Endothelial cell of umbilical vein (primary cell): Measurements from ENCODE around the gene RAD51B. TPM values are rescaled to one million over a fixed set of nuclear protein-coding genes. Genes with fewer than 3 reads are reported as not detected.

Source experiments
- BruUV-seq: library from RNA; stranded (reverse); fragments of 400-500 nt; replicated peaks from 2 replicates; lab custom pipeline; 2021; lab: Mats Ljungman, UMichigan
- CTCF ChIA-PET: fragments of 300-600, 350-600 bp; sonication (Branson Sonifier 250); formaldehyde crosslinking; loops from one replicate; lab custom pipeline; 2021; ENCODE audit warnings: antibody characterized with exemption, inconsistent platforms; lab: Charles Lee
- POLR2A ChIA-PET: fragments of 300-600, 350-600 bp; sonication (Branson Sonifier 250); formaldehyde crosslinking; loops from one replicate; lab custom pipeline; 2021; ENCODE audit warnings: antibody characterized with exemption, inconsistent platforms; lab: Charles Lee
- DNase-seq: peaks from one replicate; pipeline ENCODE4 v3.0.0-alpha.2; 2011; ENCODE audit warnings: low read depth, low spot score
- FAIRE-seq: peaks from 2 replicates; lab custom pipeline; 2011; peaks lifted over from hg19 to GRCh38; lab: Jason Lieb, UNC
- H2AFZ ChIP-seq: 2 replicates; pipeline ENCODE4 v1.6.0; 2012; ENCODE audit warnings: low read depth, low read length, control low read depth, inconsistent platforms
- H3K27ac ChIP-seq: 2 replicates; pipeline ENCODE4 v1.5.1; 2011; ENCODE audit warnings: low read depth, mild to moderate bottlenecking, control low read depth, low read length, moderate library complexity; ENCODE audit not compliant: insufficient read depth
- H3K27me3 ChIP-seq, 2 experiments: 2 replicates each; pipeline versions ENCODE4 v1.6.0 to v1.6.1; 2011; ENCODE audit warnings: low read length in 2 of 2, mixed read lengths in 1 of 2; ENCODE audit not compliant: control insufficient read depth in 2 of 2, insufficient read depth in 2 of 2
- H3K36me3 ChIP-seq, 2 experiments: 2 replicates in 1 of 2; 3 replicates in 1 of 2; pipeline ENCODE4 v1.5.1; 2011; ENCODE audit warnings: low read length in 2 of 2, mild to moderate bottlenecking in 1 of 2, moderate library complexity in 1 of 2; ENCODE audit not compliant: control insufficient read depth in 2 of 2, insufficient read depth in 2 of 2; ENCODE audit errors: extremely low read depth in 1 of 2
- H3K4me1 ChIP-seq: 3 replicates; pipeline ENCODE4 v1.5.1; 2011; ENCODE audit warnings: mild to moderate bottlenecking, low read length; ENCODE audit not compliant: control insufficient read depth, insufficient read depth; ENCODE audit errors: extremely low read depth
- H3K4me2 ChIP-seq: 2 replicates; pipeline ENCODE4 v1.6.1; 2011; ENCODE audit warnings: low read length, control low read depth, mixed read lengths; ENCODE audit not compliant: insufficient read depth
- H3K4me3 ChIP-seq, 3 experiments: fragments of 200-600 bp in 1 of 3; sonication (generic), shearing (Covaris generic) in 1 of 3; replicated peaks in 1 of 3; 2 replicates each; pipeline ENCODE4 v1.5.1; 2011 to 2016; ENCODE audit warnings: control low read depth in 3 of 3, low read length in 3 of 3, mild to moderate bottlenecking in 2 of 3, inconsistent platforms in 1 of 3, low read depth in 1 of 3, moderate library complexity in 1 of 3; ENCODE audit not compliant: insufficient read depth in 1 of 3
- H3K79me2 ChIP-seq: 2 replicates; pipeline ENCODE4 v1.6.0; 2012; ENCODE audit warnings: low read length, inconsistent platforms; ENCODE audit not compliant: control insufficient read depth, insufficient read depth
- H3K9ac ChIP-seq: replicated peaks from 2 replicates; pipeline ENCODE3; 2011; ENCODE audit warnings: low read length, control low read depth; ENCODE audit not compliant: insufficient read depth; ENCODE audit errors: extremely low read depth
- H3K9me1 ChIP-seq: replicated peaks from 3 replicates; pipeline ENCODE4 v1.6.0; 2011; ENCODE audit warnings: mild to moderate bottlenecking, low read length; ENCODE audit not compliant: control insufficient read depth, insufficient read depth; ENCODE audit errors: extremely low read depth
- H3K9me3 ChIP-seq: replicated peaks from 2 replicates; pipeline ENCODE4 v1.5.1; 2012; ENCODE audit warnings: low read length, inconsistent platforms; ENCODE audit not compliant: control insufficient read depth, insufficient read depth
- H4K20me1 ChIP-seq: replicated peaks from 2 replicates; pipeline ENCODE3; 2011; ENCODE audit warnings: mild to moderate bottlenecking, low read length; ENCODE audit not compliant: control insufficient read depth, insufficient read depth; ENCODE audit errors: extremely low read depth
- CTCF ChIP-seq, 2 donors: IDR thresholded peaks; 1 replicate in 1 of 2; 2 replicates in 1 of 2; pipeline ENCODE4 v1.5.1; 2011; ENCODE audit warnings: low read length in 2 of 2, mild to moderate bottlenecking in 2 of 2, moderate library complexity in 2 of 2, control low read depth in 1 of 2, inconsistent platforms in 1 of 2, low read depth in 1 of 2; ENCODE audit not compliant: insufficient read depth in 1 of 2; ENCODE audit errors: extremely low read depth in 1 of 2
- EZH2 ChIP-seq: IDR thresholded peaks from 2 replicates; pipeline ENCODE4 v1.6.1; 2012; ENCODE audit warnings: borderline replicate concordance, low read depth, mild to moderate bottlenecking, moderate library complexity, low read length, inconsistent platforms; ENCODE audit not compliant: severe bottlenecking
- FOS ChIP-seq: IDR thresholded peaks from 2 replicates; pipeline ENCODE4 v1.6.1; 2011; ENCODE audit warnings: mild to moderate bottlenecking, low read length, moderate library complexity, borderline replicate concordance; ENCODE audit not compliant: insufficient read depth
- GATA2 ChIP-seq: IDR thresholded peaks from 2 replicates; pipeline ENCODE4 v1.7.0; 2011; ENCODE audit warnings: low read depth, mild to moderate bottlenecking, moderate library complexity, mixed read lengths, low read length; ENCODE audit not compliant: insufficient read length, insufficient read depth
- JUN ChIP-seq: IDR thresholded peaks from 2 replicates; pipeline ENCODE4 v1.6.1; 2011; ENCODE audit warnings: borderline replicate concordance, low read depth; ENCODE audit not compliant: insufficient read length, insufficient read depth
- MYC ChIP-seq: IDR thresholded peaks from one replicate; pipeline ENCODE4 v1.6.1; 2011; ENCODE audit warnings: mild to moderate bottlenecking, low read depth, low read length
- POLR2A ChIP-seq: IDR thresholded peaks from 2 replicates; pipeline ENCODE4 v1.6.1; 2012; ENCODE audit warnings: low read depth, mild to moderate bottlenecking, control low read depth, low read length
- POLR2AphosphoS5 ChIP-seq: IDR thresholded peaks from 2 replicates; pipeline ENCODE4 v1.6.1; 2012; ENCODE audit warnings: low read depth, mild to moderate bottlenecking, control low read depth, low read length, moderate library complexity; ENCODE audit not compliant: insufficient read depth
- dilution Hi-C: fragments of 300-500 bp; cut with MboI; formaldehyde crosslinking; loops from one replicate; pipeline ENCODE4 v1.15.0; 2019; ENCODE audit warnings: low sequenced_read_pairs; ENCODE audit not compliant: extremely low pct_ligation_motif_present
- intact Hi-C: fragments of 100-400 bp; cut with micrococcal nuclease; formaldehyde crosslinking; loops from one replicate; pipeline ENCODE4 v1.10.0; 2022
- polyA plus RNA-seq, 4 experiments: library from polyadenylated mRNA; depleted of rRNA in 3 of 4; stranded (reverse) in 3 of 4; unstranded in 1 of 4; fragments of >200 nt; gene quantifications; 2 replicates each; pipeline versions ENCODE4 v1.2.1 to v1.2.3, GENCODE V29; 2011 to 2012; ENCODE audit warnings: missing spikeins in 1 of 4
- total RNA-seq: library from RNA; stranded (reverse); gene quantifications from 2 replicates; pipeline ENCODE4 v1.2.3, GENCODE V29; 2021
- TF ChIP-seq, protein P1 (sequence below): IDR thresholded peaks from 2 replicates; pipeline ENCODE4 v1.6.1; 2011; ENCODE audit not compliant: insufficient read depth, insufficient read length

The RAD51B gene
- total and polyA plus RNA-seq, 2 donors (not counting 3 experiments of a cell fraction or from before 2014, with no cell fraction given) = 3.9 to 19.0 TPM

DNA sequence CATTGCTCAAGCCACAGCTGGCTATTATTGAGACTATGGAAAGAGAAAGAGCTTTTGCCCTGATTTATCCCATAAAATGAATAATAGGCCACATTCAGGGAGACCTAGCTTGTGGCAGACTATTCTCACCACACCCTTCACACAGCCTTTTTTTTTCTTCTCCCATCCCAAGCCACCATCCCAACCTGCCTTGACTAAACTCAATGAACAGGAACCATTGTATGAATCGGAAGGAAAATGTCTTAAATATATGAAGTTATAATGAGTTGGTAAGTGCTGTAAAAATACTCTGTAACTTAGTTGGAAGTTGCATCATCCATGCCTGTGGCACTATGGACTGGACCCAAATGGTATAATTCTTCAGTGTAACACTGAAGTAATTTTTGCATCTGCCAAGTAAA, 338.4 kb downstream of the RAD51B start:
- Histone ChIP-seq H3K27ac (no peak overlapping the region), H3K27me3 (no peaks in the 10 kb centered on the region), H3K9me1 (no peaks in the 10 kb centered on the region), H3K4me2 (no peak overlapping the region), H3K79me2 (no peaks in the 10 kb centered on the region), H3K4me3 (no peak overlapping the region), H4K20me1 (no peaks in the 10 kb centered on the region), H3K9me3 (no peaks in the 10 kb centered on the region), H3K4me1 (no peaks in the 10 kb centered on the region), H3K36me3 (no peaks in the 10 kb centered on the region), H3K9ac (no peak overlapping the region), H2AFZ (no peak overlapping the region)
- DNase-seq (no peak), FAIRE-seq (no peak)
- BruUV-seq = no TSS peak
- TF ChIP-seq EZH2 (no peak), GATA2 (no peak), FOS (no peak), POLR2AphosphoS5 (no peak), MYC (no peak), POLR2A (no peak), CTCF (IDR thresholded peaks at IDR 0.05; ENCODE audit: extremely low read depth in 1 of 2, insufficient read depth in 1 of 2, low read depth in 1 of 2, low read length in 2 of 2) (no peak), JUN (no peak)
- TF ChIP-seq, protein P1, sequence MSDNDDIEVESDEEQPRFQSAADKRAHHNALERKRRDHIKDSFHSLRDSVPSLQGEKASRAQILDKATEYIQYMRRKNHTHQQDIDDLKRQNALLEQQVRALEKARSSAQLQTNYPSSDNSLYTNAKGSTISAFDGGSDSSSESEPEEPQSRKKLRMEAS = no peak
- ChIA-PET CTCF (interaction anchor here (0.8 kb wide), 1 partner anchor 90 kb away, joined by 3 read pairs; no protein-coding TSS in a partner anchor), POLR2A (no interaction called here)
- dilution Hi-C loops (no loop called here), intact Hi-C loops (no loop called here)
